Activated CD4-positive, alpha-beta T cell treated with anti-CD3 and anti-CD28 coated beads, Interleukin-2, amount 50 U/mL, for 48 hours (primary cell): ENCODE data around the gene GLDN.

Experiments
- DNase-seq, 2 experiments: peaks; one replicate each; pipeline ENCODE4 v3.0.0-alpha.2; 2020

The GLDN gene

GRCh38 chr15:51323749-51324148 lies 17.7 kb upstream of the GLDN start:
- no peak for DNase-seq

- no peak for DNase-seq
These were observed 16.3 kb upstream of the GLDN start for GRCh38 chr15:51325167-51325566.

GRCh38 chr15:51327081-51327480 lies 14.4 kb upstream of the GLDN start:
- no peak for DNase-seq

GRCh38 chr15:51328926-51329325 lies 12.5 kb upstream of the GLDN start:
- DNase-seq: no peak

- DNase-seq: no peak
These were observed 10.3 kb upstream of the GLDN start for GRCh38 chr15:51331141-51331540.

GRCh38 chr15:51332206-51333147 lies 9.0 kb upstream of the GLDN start:
- no peak for DNase-seq

GRCh38 chr15:51333571-51333970 lies 7.9 kb upstream of the GLDN start:
- no peak for DNase-seq

GRCh38 chr15:51334011-51334451 lies 7.4 kb upstream of the GLDN start:
- no peak for DNase-seq

- no peak for DNase-seq
These were observed 6.4 kb upstream of the GLDN start for GRCh38 chr15:51335087-51335486.

- DNase-seq: no peak
These were observed 5.7 kb upstream of the GLDN start for GRCh38 chr15:51335538-51336410.

- no peak for DNase-seq
These were observed 3.0 kb upstream of the GLDN start, which contains the start of gene CYP19A1 for GRCh38 chr15:51338496-51338895. CYP19A1 (minus strand) TSS chr15:51338596; CDS start chr15:51242912, 95,684 bp downstream.

GRCh38 chr15:51342227-51342999 lies 958 bp downstream of the GLDN start:
- DNase-seq: no peak

- no peak for DNase-seq
These were observed 2.0 kb downstream of the GLDN start for GRCh38 chr15:51343466-51343865.

GRCh38 chr15:51346136-51346535 lies 4.7 kb downstream of the GLDN start:
- no peak for DNase-seq

- DNase-seq: no peak
These were observed 7.2 kb downstream of the GLDN start for GRCh38 chr15:51348688-51349087.

- no peak for DNase-seq
These were observed 7.8 kb downstream of the GLDN start for GRCh38 chr15:51349156-51349844.

GRCh38 chr15:51350723-51351122 lies 9.3 kb downstream of the GLDN start:
- no peak for DNase-seq

GRCh38 chr15:51353976-51354375 lies 12.5 kb downstream of the GLDN start:
- DNase-seq: no peak

GRCh38 chr15:51355096-51355495 lies 13.6 kb downstream of the GLDN start:
- no peak for DNase-seq

- no peak for DNase-seq
These were observed 14.7 kb downstream of the GLDN start for GRCh38 chr15:51356147-51356546.

- no peak for DNase-seq
These were observed 15.5 kb downstream of the GLDN start for GRCh38 chr15:51356983-51357382.

- DNase-seq: no peak
These were observed 18.5 kb downstream of the GLDN start for GRCh38 chr15:51359981-51360380.
